Neural cell (in vitro differentiated cells): ENCODE measurements around the gene PPIG. TPM values are rescaled to one million over a fixed set of nuclear protein-coding genes. Genes with fewer than 3 reads are reported as not detected.

Source experiments
- H2AFZ ChIP-seq: fragments of 200-600, 300-800 bp; sonication (generic), shearing (Covaris generic); 2 replicates; pipeline ENCODE4 v1.6.0; 2014; ENCODE audit warnings: low read depth, mild to moderate bottlenecking, antibody characterized with exemption, low read length, moderate library complexity
- H3F3A ChIP-seq: fragments of 200-600 bp; shearing (Covaris generic); 2 replicates; pipeline ENCODE4 v1.6.1; 2016; ENCODE audit warnings: mild to moderate bottlenecking, moderate library complexity, mixed read lengths, antibody characterized with exemption, low read length; ENCODE audit not compliant: insufficient read depth, poor library complexity, severe bottlenecking
- H3K27ac ChIP-seq: fragments of 200-600, 300-800 bp; sonication (generic), shearing (Covaris generic); 2 replicates; pipeline ENCODE4 v1.5.1; 2014; ENCODE audit warnings: mild to moderate bottlenecking, low read length, moderate library complexity
- H3K27me3 ChIP-seq: fragments of 300-800, 200-600 bp; sonication (generic), shearing (Covaris generic); 2 replicates; pipeline ENCODE4 v1.6.0; 2014; ENCODE audit warnings: mild to moderate bottlenecking, low read depth, low read length, moderate library complexity; ENCODE audit not compliant: insufficient read depth
- H3K36me3 ChIP-seq: fragments of 300-800, 200-600 bp; sonication (generic), shearing (Covaris generic); 2 replicates; pipeline ENCODE4 v1.5.1; 2014; ENCODE audit warnings: mild to moderate bottlenecking, antibody characterized with exemption, low read length, moderate library complexity; ENCODE audit not compliant: insufficient read depth
- H3K4me2 ChIP-seq: fragments of 300-800, 200-600 bp; sonication (generic), shearing (Covaris generic); 2 replicates; pipeline ENCODE4 v1.6.0; 2014; ENCODE audit warnings: mild to moderate bottlenecking, low read length
- H3K4me3 ChIP-seq: fragments of 300-800, 200-600 bp; sonication (generic), shearing (Covaris generic); 2 replicates; pipeline ENCODE4 v1.5.1; 2014; ENCODE audit warnings: mild to moderate bottlenecking, low read length, moderate library complexity
- H3K79me2 ChIP-seq: fragments of 200-600 bp; shearing (Covaris generic); replicated peaks from 2 replicates; pipeline ENCODE4 v1.6.0; 2014; ENCODE audit warnings: mild to moderate bottlenecking, low read length, moderate library complexity; ENCODE audit not compliant: insufficient read depth
- H3K9ac ChIP-seq: fragments of 300-800, 200-600 bp; sonication (generic), shearing (Covaris generic); 2 replicates; pipeline ENCODE4 v1.6.1; 2016; ENCODE audit warnings: mild to moderate bottlenecking, low read length, mixed read lengths
- H3K9me2 ChIP-seq: fragments of 200-600 bp; shearing (Covaris generic); 2 replicates; pipeline ENCODE4 v1.6.1; 2016; ENCODE audit warnings: mild to moderate bottlenecking, low read length, mixed read lengths; ENCODE audit not compliant: insufficient read depth
- H3K9me3 ChIP-seq: fragments of 200-600, 300-800 bp; sonication (generic), shearing (Covaris generic); 2 replicates; pipeline ENCODE4 v1.6.1; 2016; ENCODE audit warnings: mild to moderate bottlenecking, mixed run types, low read length, moderate library complexity, mixed read lengths
- H4K20me1 ChIP-seq: fragments of 200-600 bp; shearing (Covaris generic); 2 replicates; pipeline ENCODE4 v1.6.1; 2016; ENCODE audit warnings: mild to moderate bottlenecking, mixed run types; ENCODE audit not compliant: insufficient read depth
- EP300 ChIP-seq: fragments of 450-650 bp; conservative IDR thresholded peaks from 2 replicates; pipeline ENCODE4 v1.6.1; 2014; ENCODE audit warnings: antibody characterized with exemption, mild to moderate bottlenecking, moderate library complexity; ENCODE audit not compliant: poor library complexity, severe bottlenecking
- EZH2 ChIP-seq: fragments of 200-600, 300-800 bp; shearing (Covaris generic), sonication (generic); IDR thresholded peaks from 2 replicates; pipeline ENCODE4 v1.6.1; 2014; ENCODE audit warnings: antibody characterized with exemption, low read length, borderline replicate concordance, mild to moderate bottlenecking; ENCODE audit not compliant: insufficient read depth, poor library complexity, severe bottlenecking
- MXI1 ChIP-seq: fragments of 450-650 bp; conservative IDR thresholded peaks from 2 replicates; pipeline ENCODE4 v1.6.1; 2014; ENCODE audit warnings: antibody characterized with exemption, mild to moderate bottlenecking; ENCODE audit not compliant: poor library complexity, severe bottlenecking
- POLR2AphosphoS5 ChIP-seq: IDR thresholded peaks from 2 replicates; pipeline ENCODE4 v1.6.1; 2012
- RAD21 ChIP-seq: fragments of 450-650 bp; conservative IDR thresholded peaks from 2 replicates; pipeline ENCODE4 v1.6.1; 2014; ENCODE audit warnings: antibody characterized with exemption, mild to moderate bottlenecking, moderate library complexity
- SMC3 ChIP-seq: fragments of 450-650 bp; conservative IDR thresholded peaks from 2 replicates; pipeline ENCODE4 v1.6.1; 2014; ENCODE audit warnings: antibody characterized with exemption, mild to moderate bottlenecking, moderate library complexity; ENCODE audit not compliant: poor library complexity
- TAF1 ChIP-seq: IDR thresholded peaks from 2 replicates; pipeline ENCODE4 v1.6.1; 2012; ENCODE audit warnings: low read depth
- polyA plus RNA-seq: library from polyadenylated mRNA; depleted of rRNA; stranded (reverse); fragments of >200 nt; gene quantifications from 2 replicates; pipeline ENCODE4 v1.2.3, GENCODE V29; 2014
- TF ChIP-seq, protein P1 (sequence below): fragments of 450-650 bp; IDR thresholded peaks from 2 replicates; pipeline ENCODE4 v1.5.1; 2014; ENCODE audit warnings: antibody characterized with exemption, mild to moderate bottlenecking, moderate library complexity; ENCODE audit not compliant: poor library complexity, severe bottlenecking
- TF ChIP-seq, protein P2 (sequence below): IDR thresholded peaks from 2 replicates; pipeline ENCODE4 v1.6.1; 2012; ENCODE audit warnings: borderline replicate concordance

The PPIG gene
- polyA plus RNA-seq, 1 donor from 2014 or later = 45.0 TPM

DNA sequence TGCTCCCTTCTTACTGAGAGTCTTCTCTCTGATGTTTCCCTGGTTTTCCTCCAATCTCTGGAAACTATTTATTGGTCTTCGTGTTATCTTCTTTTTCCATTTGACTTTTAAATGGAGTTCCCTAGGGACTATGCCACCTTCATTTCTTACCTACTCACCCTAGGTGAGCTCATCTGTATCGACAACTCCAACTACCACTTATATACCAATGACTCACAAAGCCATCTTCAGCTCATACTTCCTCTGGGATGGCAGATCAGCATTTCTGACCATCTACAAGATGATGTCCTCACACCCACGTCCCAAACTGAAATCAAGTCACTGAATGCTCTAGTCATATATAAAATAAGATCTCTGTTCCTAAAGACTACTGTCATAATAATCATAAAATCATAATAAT lies 69.5 kb downstream of the PPIG start:
- no peaks in the 10 kb centered on the region for H3K27me3 ChIP-seq
- no peak overlapping the region for H3K27ac ChIP-seq
- H3K9me3 ChIP-seq = no peaks in the 10 kb centered on the region
- TF ChIP-seq MXI1 (no peak), SMC3 (no peak), RAD21 (no peak), TAF1 (no peak), EZH2 (no peak), POLR2AphosphoS5 (no peak), EP300 (no peak)
- TF ChIP-seq, protein P1, sequence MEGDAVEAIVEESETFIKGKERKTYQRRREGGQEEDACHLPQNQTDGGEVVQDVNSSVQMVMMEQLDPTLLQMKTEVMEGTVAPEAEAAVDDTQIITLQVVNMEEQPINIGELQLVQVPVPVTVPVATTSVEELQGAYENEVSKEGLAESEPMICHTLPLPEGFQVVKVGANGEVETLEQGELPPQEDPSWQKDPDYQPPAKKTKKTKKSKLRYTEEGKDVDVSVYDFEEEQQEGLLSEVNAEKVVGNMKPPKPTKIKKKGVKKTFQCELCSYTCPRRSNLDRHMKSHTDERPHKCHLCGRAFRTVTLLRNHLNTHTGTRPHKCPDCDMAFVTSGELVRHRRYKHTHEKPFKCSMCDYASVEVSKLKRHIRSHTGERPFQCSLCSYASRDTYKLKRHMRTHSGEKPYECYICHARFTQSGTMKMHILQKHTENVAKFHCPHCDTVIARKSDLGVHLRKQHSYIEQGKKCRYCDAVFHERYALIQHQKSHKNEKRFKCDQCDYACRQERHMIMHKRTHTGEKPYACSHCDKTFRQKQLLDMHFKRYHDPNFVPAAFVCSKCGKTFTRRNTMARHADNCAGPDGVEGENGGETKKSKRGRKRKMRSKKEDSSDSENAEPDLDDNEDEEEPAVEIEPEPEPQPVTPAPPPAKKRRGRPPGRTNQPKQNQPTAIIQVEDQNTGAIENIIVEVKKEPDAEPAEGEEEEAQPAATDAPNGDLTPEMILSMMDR = no peak
- TF ChIP-seq, protein P2, sequence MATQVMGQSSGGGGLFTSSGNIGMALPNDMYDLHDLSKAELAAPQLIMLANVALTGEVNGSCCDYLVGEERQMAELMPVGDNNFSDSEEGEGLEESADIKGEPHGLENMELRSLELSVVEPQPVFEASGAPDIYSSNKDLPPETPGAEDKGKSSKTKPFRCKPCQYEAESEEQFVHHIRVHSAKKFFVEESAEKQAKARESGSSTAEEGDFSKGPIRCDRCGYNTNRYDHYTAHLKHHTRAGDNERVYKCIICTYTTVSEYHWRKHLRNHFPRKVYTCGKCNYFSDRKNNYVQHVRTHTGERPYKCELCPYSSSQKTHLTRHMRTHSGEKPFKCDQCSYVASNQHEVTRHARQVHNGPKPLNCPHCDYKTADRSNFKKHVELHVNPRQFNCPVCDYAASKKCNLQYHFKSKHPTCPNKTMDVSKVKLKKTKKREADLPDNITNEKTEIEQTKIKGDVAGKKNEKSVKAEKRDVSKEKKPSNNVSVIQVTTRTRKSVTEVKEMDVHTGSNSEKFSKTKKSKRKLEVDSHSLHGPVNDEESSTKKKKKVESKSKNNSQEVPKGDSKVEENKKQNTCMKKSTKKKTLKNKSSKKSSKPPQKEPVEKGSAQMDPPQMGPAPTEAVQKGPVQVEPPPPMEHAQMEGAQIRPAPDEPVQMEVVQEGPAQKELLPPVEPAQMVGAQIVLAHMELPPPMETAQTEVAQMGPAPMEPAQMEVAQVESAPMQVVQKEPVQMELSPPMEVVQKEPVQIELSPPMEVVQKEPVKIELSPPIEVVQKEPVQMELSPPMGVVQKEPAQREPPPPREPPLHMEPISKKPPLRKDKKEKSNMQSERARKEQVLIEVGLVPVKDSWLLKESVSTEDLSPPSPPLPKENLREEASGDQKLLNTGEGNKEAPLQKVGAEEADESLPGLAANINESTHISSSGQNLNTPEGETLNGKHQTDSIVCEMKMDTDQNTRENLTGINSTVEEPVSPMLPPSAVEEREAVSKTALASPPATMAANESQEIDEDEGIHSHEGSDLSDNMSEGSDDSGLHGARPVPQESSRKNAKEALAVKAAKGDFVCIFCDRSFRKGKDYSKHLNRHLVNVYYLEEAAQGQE = no peak
- H3K9ac ChIP-seq = no peak overlapping the region
- no peaks in the 10 kb centered on the region for H3K79me2 ChIP-seq
- H3K36me3 ChIP-seq = no peaks in the 10 kb centered on the region
- no peak overlapping the region for H2AFZ ChIP-seq
- no peaks in the 10 kb centered on the region for H3K9me2 ChIP-seq
- H3K4me3 ChIP-seq = no peak overlapping the region
- no peak overlapping the region for H3K4me2 ChIP-seq
- H4K20me1 ChIP-seq = no peaks in the 10 kb centered on the region
- no peaks in the 10 kb centered on the region for H3F3A ChIP-seq

DNA sequence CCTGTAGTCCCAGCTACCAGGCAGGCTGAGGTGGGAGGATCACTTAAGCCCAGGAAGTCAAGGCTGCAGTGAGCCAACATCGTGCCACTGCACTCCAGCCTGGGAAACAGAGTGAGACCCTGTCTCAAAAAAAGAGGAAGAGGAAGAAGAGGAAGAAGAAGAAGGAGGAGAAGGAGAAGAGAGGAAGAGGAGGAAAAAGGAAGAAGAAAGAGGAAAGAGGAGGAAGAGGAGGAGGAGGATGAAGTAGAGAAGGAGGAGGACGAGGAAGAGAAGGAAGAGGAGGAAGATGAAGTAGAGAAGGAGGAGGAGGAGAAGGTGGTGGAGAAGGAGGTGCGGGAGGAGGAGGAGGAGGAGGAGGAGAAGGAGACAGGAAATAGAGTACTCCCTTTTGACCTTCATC lies 72.0 kb downstream of the PPIG start:
- no peaks in the 10 kb centered on the region for H4K20me1 ChIP-seq
- H2AFZ ChIP-seq = no peak overlapping the region
- H3F3A ChIP-seq = no peaks in the 10 kb centered on the region
- H3K9ac ChIP-seq = no peak overlapping the region
- TF ChIP-seq RAD21 (no peak), POLR2AphosphoS5 (no peak), MXI1 (no peak), TAF1 (no peak), EZH2 (no peak), SMC3 (no peak), EP300 (no peak)
- TF ChIP-seq, protein P2 = no peak
- TF ChIP-seq, protein P1 = no peak
- H3K4me3 ChIP-seq = no peak overlapping the region
- H3K27ac ChIP-seq = no peak overlapping the region
- no peaks in the 10 kb centered on the region for H3K27me3 ChIP-seq
- no peaks in the 10 kb centered on the region for H3K9me3 ChIP-seq
- no peaks in the 10 kb centered on the region for H3K9me2 ChIP-seq
- no peaks in the 10 kb centered on the region for H3K79me2 ChIP-seq
- H3K36me3 ChIP-seq = no peaks in the 10 kb centered on the region
- no peak overlapping the region for H3K4me2 ChIP-seq
